ENCODE data around the gene TEX19. TPM values are rescaled to one million over a fixed set of nuclear protein-coding genes. Genes with fewer than 3 reads are reported as not detected.

Gene TEX19
- total and polyA plus RNA-seq, 2 of the 8 experiments (the other 6 are each of a cell fraction or from before 2014, with no cell fraction given), result 0.54 to 0.80 TPM

DNA sequence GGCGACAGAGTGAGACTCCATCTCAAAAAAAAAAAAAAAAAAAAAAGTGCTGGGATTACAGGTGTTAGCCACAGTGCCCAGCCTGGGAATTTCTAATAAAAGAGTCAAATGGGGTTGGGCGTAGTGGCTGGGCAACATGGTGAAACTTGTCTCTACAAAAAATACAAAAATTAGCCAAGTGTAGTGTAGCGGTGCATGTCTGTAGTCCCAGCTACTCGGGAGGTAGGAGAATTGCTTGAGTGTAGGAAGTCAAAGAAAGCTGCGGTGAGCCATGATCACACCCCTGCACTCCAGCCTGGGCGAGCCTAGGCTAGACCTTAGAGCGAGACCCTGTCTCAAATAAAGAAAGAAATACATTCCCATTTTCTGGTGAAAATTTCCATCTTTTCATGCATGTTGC lies 10.2 kb downstream of the TEX19 start (continued):
- TF ChIP-seq SRF (IDR thresholded peaks at IDR 0.05; ENCODE audit: low read depth, low read length) (no peak), BRCA1 (IDR thresholded peaks at IDR 0.05; ENCODE audit: low read depth, low read length) (no peak), BACH1 (IDR thresholded peaks at IDR 0.05; ENCODE audit: low read length) (no peak)
- TF ChIP-seq, protein P1, sequence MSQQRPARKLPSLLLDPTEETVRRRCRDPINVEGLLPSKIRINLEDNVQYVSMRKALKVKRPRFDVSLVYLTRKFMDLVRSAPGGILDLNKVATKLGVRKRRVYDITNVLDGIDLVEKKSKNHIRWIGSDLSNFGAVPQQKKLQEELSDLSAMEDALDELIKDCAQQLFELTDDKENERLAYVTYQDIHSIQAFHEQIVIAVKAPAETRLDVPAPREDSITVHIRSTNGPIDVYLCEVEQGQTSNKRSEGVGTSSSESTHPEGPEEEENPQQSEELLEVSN (IDR thresholded peaks at IDR 0.05), result no peak
